ENCODE results near the gene USP15.

USP15 gene

GRCh38 chr12:62285284-62285683, 25.1 kb downstream of the USP15 start:
- DNase-seq = no peak

- no peak for DNase-seq
Measured at GRCh38 chr12:62288328-62288727, 28.1 kb downstream of the USP15 start.

- no peak for DNase-seq
Measured at GRCh38 chr12:62290846-62291245, 30.6 kb downstream of the USP15 start.

GRCh38 chr12:62291864-62292760, 31.9 kb downstream of the USP15 start:
- no peak for DNase-seq

- no peak for DNase-seq
Measured at GRCh38 chr12:62292761-62293344, 32.6 kb downstream of the USP15 start.

GRCh38 chr12:62294378-62294777, 34.2 kb downstream of the USP15 start:
- DNase-seq = no peak

- no peak for DNase-seq
Measured at GRCh38 chr12:62296001-62296400, 35.8 kb downstream of the USP15 start.

GRCh38 chr12:62297321-62297720, 37.1 kb downstream of the USP15 start:
- DNase-seq = no peak

- DNase-seq = no peak
Measured at GRCh38 chr12:62299617-62300016, 39.4 kb downstream of the USP15 start.

- no peak for DNase-seq
Measured at GRCh38 chr12:62301080-62301798, 41.0 kb downstream of the USP15 start.

- DNase-seq = no peak
Measured at GRCh38 chr12:62301799-62302133, 41.6 kb downstream of the USP15 start.

GRCh38 chr12:62304560-62304959, 44.4 kb downstream of the USP15 start:
- no peak for DNase-seq

GRCh38 chr12:62305778-62306177, 45.6 kb downstream of the USP15 start:
- DNase-seq = no peak

- DNase-seq = no peak
Measured at GRCh38 chr12:62306569-62307530, 46.6 kb downstream of the USP15 start.

- no peak for DNase-seq
Measured at GRCh38 chr12:62308201-62308600, 48.0 kb downstream of the USP15 start.

- no peak for DNase-seq
Measured at GRCh38 chr12:62313727-62314380, 53.6 kb downstream of the USP15 start.

- DNase-seq = no peak
Measured at GRCh38 chr12:62317017-62317416, 56.8 kb downstream of the USP15 start.

GRCh38 chr12:62319058-62319457, 58.9 kb downstream of the USP15 start:
- no peak for DNase-seq

GRCh38 chr12:62320054-62320453, 59.9 kb downstream of the USP15 start:
- no peak for DNase-seq

- DNase-seq = no peak
Measured at GRCh38 chr12:62323386-62323785, 63.2 kb downstream of the USP15 start.

- DNase-seq = no peak
Measured at GRCh38 chr12:62328296-62328921, 68.2 kb downstream of the USP15 start.

- DNase-seq = no peak
Measured at GRCh38 chr12:62331306-62331705, 71.1 kb downstream of the USP15 start.
